Smooth muscle cell (in vitro differentiated cells): ENCODE measurements around the gene CCNQ. TPM values are rescaled to one million over a fixed set of nuclear protein-coding genes. Genes with fewer than 3 reads are reported as not detected.
"Not testable (repeated sequence)": the region's sequence is repeated elsewhere in the genome, so short reads cannot be mapped to it uniquely, and the experiment has no call there.

ENCODE experiments used
- DNase-seq: peaks from one replicate; lab custom pipeline; 2025; ENCODE audit not compliant: unreplicated experiment; lab: John Stamatoyannopoulos, UW
- H2AFZ ChIP-seq: fragments of 200-600 bp; sonication (generic); 2 replicates; pipeline ENCODE4 v1.6.0; 2016; ENCODE audit warnings: antibody characterized with exemption, low read depth, mild to moderate bottlenecking
- H3F3A ChIP-seq: fragments of 200-600 bp; sonication (generic); 2 replicates; pipeline ENCODE4 v1.6.0; 2017; ENCODE audit warnings: antibody characterized with exemption, low read depth
- H3K27ac ChIP-seq: fragments of 200-600 bp; sonication (generic); 2 replicates; pipeline ENCODE4 v1.5.1; 2016; ENCODE audit warnings: low read depth, mild to moderate bottlenecking
- H3K27me3 ChIP-seq: fragments of 200-600 bp; sonication (generic); 2 replicates; pipeline ENCODE4 v1.6.1; 2016; ENCODE audit warnings: low read depth, mild to moderate bottlenecking
- H3K36me3 ChIP-seq: fragments of 200-600 bp; sonication (generic); 2 replicates; pipeline ENCODE4 v1.5.1; 2016; ENCODE audit warnings: low read depth
- H3K4me1 ChIP-seq: fragments of 200-600 bp; sonication (generic); 2 replicates; pipeline ENCODE4 v1.5.1; 2016; ENCODE audit warnings: low read depth
- H3K4me2 ChIP-seq: fragments of 200-600 bp; sonication (generic); 2 replicates; pipeline ENCODE4 v1.6.0; 2016; ENCODE audit warnings: mild to moderate bottlenecking
- H3K4me3 ChIP-seq: fragments of 200-600 bp; sonication (generic); 2 replicates; pipeline ENCODE4 v1.5.1; 2016; ENCODE audit warnings: mild to moderate bottlenecking
- H3K79me2 ChIP-seq: fragments of 200-600 bp; sonication (generic); 2 replicates; pipeline ENCODE4 v1.6.0; 2016; ENCODE audit warnings: low read depth, mild to moderate bottlenecking
- H3K9ac ChIP-seq: fragments of 200-600 bp; sonication (generic); 2 replicates; pipeline ENCODE4 v1.6.0; 2016; ENCODE audit warnings: low read depth
- H3K9me3 ChIP-seq: fragments of 200-600 bp; sonication (generic); replicated peaks from 2 replicates; pipeline ENCODE4 v1.5.1; 2016; ENCODE audit warnings: low read depth
- H4K20me1 ChIP-seq: fragments of 200-600 bp; sonication (generic); 2 replicates; pipeline ENCODE4 v1.6.0; 2016; ENCODE audit warnings: low read depth
- CTCF ChIP-seq: fragments of 200-600 bp; sonication (generic); IDR thresholded peaks from 2 replicates; pipeline ENCODE4 v1.5.1; 2017; ENCODE audit warnings: borderline replicate concordance, mild to moderate bottlenecking, antibody characterized with exemption; ENCODE audit not compliant: insufficient read depth, poor library complexity, severe bottlenecking
- WGBS: methylation state at CpG from one replicate; pipeline ENCODE4 v1.1.7; 2016; ENCODE audit warnings: low lambda C conversion rate; 5-methylcytosine and 5-hydroxymethylcytosine counted together
- polyA plus RNA-seq: library from polyadenylated mRNA; unstranded; fragments of >200 nt; fragmentation: Nextera tagmentation; extraction: Ambion mirVana; gene quantifications from 2 replicates; pipeline ENCODE4 v1.2.1, GENCODE V29; 2016
- total RNA-seq: library from RNA; depleted of rRNA; stranded (reverse); fragments of >200 nt; gene quantifications from 2 replicates; pipeline ENCODE4 v1.2.3, GENCODE V29; 2014

CCNQ gene
- total and polyA plus RNA-seq, 2 experiments from 2014 or later: 9.4 to 27.3 TPM

DNA sequence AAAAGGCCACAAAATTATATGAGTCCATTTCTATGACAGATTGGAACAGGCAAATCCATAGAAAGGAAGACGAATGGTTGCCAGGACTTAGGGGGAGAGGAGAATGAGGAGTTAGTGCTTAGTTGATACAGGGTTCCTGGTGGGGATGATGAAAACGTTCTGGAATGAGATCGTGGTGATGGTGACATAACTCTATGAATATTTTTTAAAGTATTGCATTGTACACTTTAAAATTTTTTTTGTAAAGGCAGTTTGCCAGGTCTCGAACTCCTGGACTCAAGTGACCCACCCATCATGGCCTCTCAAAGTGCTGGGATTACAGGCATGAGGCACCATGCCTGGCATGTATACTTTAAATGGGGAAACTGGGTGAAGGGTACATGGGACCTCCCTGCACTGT is 9.9 kb upstream of the CCNQ start:
- H3F3A ChIP-seq: no peaks in the 10 kb centered on the region
- H3K9me3 ChIP-seq: no peaks in the 10 kb centered on the region
- no peaks in the 10 kb centered on the region for H4K20me1 ChIP-seq
- no peak overlapping the region for H3K27ac ChIP-seq
- H3K4me3 ChIP-seq: no peak overlapping the region
- no peak overlapping the region for H2AFZ ChIP-seq
- no peak overlapping the region for H3K9ac ChIP-seq
- no peaks in the 10 kb centered on the region for H3K4me1 ChIP-seq
- TF ChIP-seq CTCF: no peak
- H3K4me2 ChIP-seq: no peak overlapping the region
- no peaks in the 10 kb centered on the region for H3K36me3 ChIP-seq
- 52% methylated on average over 4 of the region's 4 CpGs for WGBS
- no peaks in the 10 kb centered on the region for H3K79me2 ChIP-seq
- peaks cover 3% of the 10 kb centered on the region for H3K27me3 ChIP-seq
- DNase-seq: no peak

- Histone ChIP-seq H3K79me2 (no peaks in the 10 kb centered on the region), H3K9ac (no peak overlapping the region), H3K9me3 (no peaks in the 10 kb centered on the region), H3K27ac (no peak overlapping the region), H3F3A (no peaks in the 10 kb centered on the region), H3K27me3 (peaks cover 3% of the 10 kb centered on the region), H3K4me2 (no peak overlapping the region), H4K20me1 (no peaks in the 10 kb centered on the region), H2AFZ (no peak overlapping the region), H3K36me3 (no peaks in the 10 kb centered on the region), H3K4me1 (no peaks in the 10 kb centered on the region), H3K4me3 (no peak overlapping the region)
- WGBS: 84% methylated on average over 2 of the region's 2 CpGs
- no peak for DNase-seq
- TF ChIP-seq CTCF: no peak
Observed at GRCh38 chrX:153608376-153608775, 9.4 kb upstream of the CCNQ start.

- TF ChIP-seq CTCF: no peak
- WGBS: 81% methylated on average over 23 of the region's 23 CpGs
Observed at GRCh38 chrX:153606503-153606902, 7.6 kb upstream of the CCNQ start.

DNA sequence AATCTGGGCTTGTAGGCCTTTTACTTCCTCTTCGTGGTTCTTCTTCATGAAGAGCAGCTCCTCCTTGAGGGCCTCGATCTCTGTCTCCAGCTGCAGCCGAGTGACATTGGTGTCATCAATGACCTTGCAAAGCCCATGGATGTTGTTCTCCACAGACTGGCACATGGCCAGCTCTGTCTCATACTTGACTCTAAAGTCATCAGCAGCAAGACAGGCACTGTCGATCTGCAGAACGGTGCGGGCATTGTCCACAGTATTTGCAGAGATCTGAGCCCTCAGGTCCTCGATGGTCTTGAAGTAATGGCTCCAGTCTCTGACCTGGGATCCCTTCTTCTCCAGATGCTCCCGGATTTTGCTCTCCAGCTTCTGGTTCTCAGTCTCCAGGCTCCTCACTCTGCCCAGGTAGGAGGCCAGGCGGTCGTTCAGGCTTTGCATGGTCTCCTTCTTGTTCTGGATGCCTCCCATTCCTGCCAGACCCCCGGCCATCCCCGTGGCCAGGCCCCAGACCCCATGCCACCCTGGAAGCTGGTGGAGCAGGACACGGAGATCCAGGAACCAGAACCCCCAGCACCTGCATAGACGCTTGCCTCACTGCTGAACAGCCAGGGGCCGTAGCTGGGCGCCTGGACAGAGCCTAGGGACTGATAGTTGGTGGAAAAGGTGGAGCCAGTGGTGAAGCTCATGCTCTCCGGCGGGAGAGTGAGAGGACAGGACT is 5.9 kb upstream of the CCNQ start:
- not testable (repeated sequence) for H3K36me3 ChIP-seq, H3K27ac ChIP-seq, H3K4me1 ChIP-seq, H3K9ac ChIP-seq, H3K4me2 ChIP-seq, DNase-seq, H3K4me3 ChIP-seq, H2AFZ ChIP-seq, H4K20me1 ChIP-seq, H3K27me3 ChIP-seq, H3K79me2 ChIP-seq, H3K9me3 ChIP-seq, H3F3A ChIP-seq
- 77% methylated on average over 18 of the region's 18 CpGs for WGBS

More at GRCh38 chrX:153606503-153606902, 7.6 kb upstream of the CCNQ start:
- no peak overlapping the region for H3K27ac ChIP-seq
- no peaks in the 10 kb centered on the region for H3K9me3 ChIP-seq
- peaks cover 3% of the 10 kb centered on the region for H3K27me3 ChIP-seq
- no peaks in the 10 kb centered on the region for H3K4me1 ChIP-seq
- no peak overlapping the region for H3K4me2 ChIP-seq
- H3F3A ChIP-seq: no peaks in the 10 kb centered on the region
- DNase-seq: no peak
- no peak overlapping the region for H2AFZ ChIP-seq
- H3K9ac ChIP-seq: no peak overlapping the region
- H3K79me2 ChIP-seq: no peaks in the 10 kb centered on the region
- H3K4me3 ChIP-seq: no peak overlapping the region
- no peaks in the 10 kb centered on the region for H3K36me3 ChIP-seq
- no peaks in the 10 kb centered on the region for H4K20me1 ChIP-seq
